ENCODE results near the gene ITGAL.

ITGAL gene

DNA sequence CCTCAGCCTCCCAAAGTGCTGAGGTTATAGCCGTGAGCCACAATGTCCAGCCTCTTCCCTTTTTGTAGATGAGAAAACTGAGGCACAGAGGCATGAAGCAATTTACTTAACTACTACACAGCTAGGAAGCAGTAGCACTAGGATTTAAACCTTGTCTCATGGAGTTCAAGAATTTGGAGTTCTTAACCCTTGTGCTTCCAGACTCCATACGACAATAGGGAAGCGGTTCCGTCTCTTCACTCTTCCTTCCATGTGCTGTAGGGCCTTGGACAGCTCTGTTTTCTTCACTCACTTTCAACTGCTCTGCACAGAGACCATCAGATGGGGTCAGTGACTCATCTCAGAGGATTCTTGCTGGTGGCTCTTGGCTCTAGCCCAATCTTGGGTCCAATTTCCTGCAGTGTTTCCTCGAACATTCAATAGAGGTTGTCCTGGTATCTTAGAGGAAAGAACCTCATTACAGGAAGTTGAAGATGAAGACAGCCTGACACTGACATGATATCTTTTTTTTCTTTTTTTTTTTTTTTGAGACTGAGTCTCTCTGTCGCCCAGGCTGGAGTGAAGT is 19.3 kb downstream of the ITGAL start:
- Histone ChIP-seq H3K79me2 (ENCODE audit: insufficient read depth, low read length) (no peaks in the 10 kb centered on the region), H3K9me3 (ENCODE audit: low read length) (no peaks in the 10 kb centered on the region), H3K9ac (ENCODE audit: low read length) (no peak overlapping the region), H2AFZ (ENCODE audit: low read length) (no peak overlapping the region), H3K27me3 (ENCODE audit: insufficient read depth, low read length) (no peaks in the 10 kb centered on the region), H4K20me1 (ENCODE audit: insufficient read depth, low read length) (no peaks in the 10 kb centered on the region), H3K4me2 (ENCODE audit: low read length) (no peak overlapping the region), H3K36me3 (ENCODE audit: insufficient read depth, low read length) (peaks cover 86% of the 10 kb centered on the region), H3F3A (ENCODE audit: insufficient read depth, low read length) (no peaks in the 10 kb centered on the region), H3K9me2 (ENCODE audit: low read depth, low read length) (no peaks in the 10 kb centered on the region), H3K4me3 (ENCODE audit: low read depth, low read length, poor library complexity, severe bottlenecking) (no peak overlapping the region), H3K27ac (ENCODE audit: low read depth, low read length, poor library complexity, severe bottlenecking) (no peak overlapping the region), H3K4me1 (ENCODE audit: insufficient read depth, low read length, severe bottlenecking) (no peaks in the 10 kb centered on the region)
- TF ChIP-seq EZH2 (IDR thresholded peaks at IDR 0.05; ENCODE audit: borderline replicate concordance, low read length) (no peak), CTCF (IDR thresholded peaks at IDR 0.05; ENCODE audit: low read length) (no peak)

DNA sequence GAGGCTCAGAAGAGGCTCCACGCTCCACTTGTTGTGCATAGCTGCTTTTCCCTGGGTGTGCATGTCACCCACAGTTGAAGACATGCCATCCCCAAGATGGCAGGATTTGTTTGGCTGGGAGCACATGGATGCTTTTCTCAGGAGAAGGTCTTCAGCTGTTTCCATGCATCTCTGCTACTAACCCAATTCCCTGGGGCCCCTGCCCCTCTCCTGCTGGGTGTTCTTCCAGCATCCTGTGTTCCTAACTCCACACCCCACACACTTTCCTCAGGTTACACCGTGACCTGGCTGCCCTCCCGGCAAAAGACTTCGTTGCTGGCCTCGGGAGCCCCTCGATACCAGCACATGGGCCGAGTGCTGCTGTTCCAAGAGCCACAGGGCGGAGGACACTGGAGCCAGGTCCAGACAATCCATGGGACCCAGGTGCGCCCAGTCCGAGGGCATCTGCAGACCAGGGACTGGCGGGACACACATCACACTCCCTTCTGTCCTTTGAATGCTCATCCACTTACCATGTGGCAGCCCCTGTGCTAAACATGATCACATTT is 21.5 kb downstream of the ITGAL start:
- peaks cover 79% of the 10 kb centered on the region for H3K36me3 ChIP-seq (ENCODE audit: insufficient read depth, low read length)
- no peak overlapping the region for H3K4me2 ChIP-seq (ENCODE audit: low read length)
- H3K4me1 ChIP-seq (ENCODE audit: insufficient read depth, low read length, severe bottlenecking) = no peaks in the 10 kb centered on the region
- no peaks in the 10 kb centered on the region for H4K20me1 ChIP-seq (ENCODE audit: insufficient read depth, low read length)
- no peaks in the 10 kb centered on the region for H3K27me3 ChIP-seq (ENCODE audit: insufficient read depth, low read length)
- no peaks in the 10 kb centered on the region for H3K79me2 ChIP-seq (ENCODE audit: insufficient read depth, low read length)
- no peaks in the 10 kb centered on the region for H3K9me3 ChIP-seq (ENCODE audit: low read length)
- H3K9ac ChIP-seq (ENCODE audit: low read length) = no peak overlapping the region
- H2AFZ ChIP-seq (ENCODE audit: low read length) = no peak overlapping the region
- no peaks in the 10 kb centered on the region for H3F3A ChIP-seq (ENCODE audit: insufficient read depth, low read length)
- H3K9me2 ChIP-seq (ENCODE audit: low read depth, low read length) = no peaks in the 10 kb centered on the region
- H3K4me3 ChIP-seq (ENCODE audit: low read depth, low read length, poor library complexity, severe bottlenecking) = no peak overlapping the region
- H3K27ac ChIP-seq (ENCODE audit: low read depth, low read length, poor library complexity, severe bottlenecking) = no peak overlapping the region
- TF ChIP-seq CTCF (IDR thresholded peaks at IDR 0.05; ENCODE audit: low read length) (no peak), EZH2 (IDR thresholded peaks at IDR 0.05; ENCODE audit: borderline replicate concordance, low read length) (no peak)

- Histone ChIP-seq H3K9me3 (ENCODE audit: low read length) (no peaks in the 10 kb centered on the region), H3K9ac (ENCODE audit: low read length) (no peak overlapping the region), H3F3A (ENCODE audit: insufficient read depth, low read length) (no peaks in the 10 kb centered on the region), H4K20me1 (ENCODE audit: insufficient read depth, low read length) (no peaks in the 10 kb centered on the region), H3K79me2 (ENCODE audit: insufficient read depth, low read length) (no peaks in the 10 kb centered on the region), H3K4me3 (ENCODE audit: low read depth, low read length, poor library complexity, severe bottlenecking) (no peak overlapping the region), H2AFZ (ENCODE audit: low read length) (no peak overlapping the region), H3K27ac (ENCODE audit: low read depth, low read length, poor library complexity, severe bottlenecking) (no peak overlapping the region), H3K9me2 (ENCODE audit: low read depth, low read length) (no peaks in the 10 kb centered on the region), H3K27me3 (ENCODE audit: insufficient read depth, low read length) (no peaks in the 10 kb centered on the region), H3K36me3 (ENCODE audit: insufficient read depth, low read length) (peaks cover 77% of the 10 kb centered on the region), H3K4me2 (ENCODE audit: low read length) (no peak overlapping the region), H3K4me1 (ENCODE audit: insufficient read depth, low read length, severe bottlenecking) (no peaks in the 10 kb centered on the region)
- TF ChIP-seq CTCF (IDR thresholded peaks at IDR 0.05; ENCODE audit: low read length) (no peak), EZH2 (IDR thresholded peaks at IDR 0.05; ENCODE audit: borderline replicate concordance, low read length) (no peak)
Observed at GRCh38 chr16:30494709-30495108, 22.2 kb downstream of the ITGAL start.
